ENCODE data around the gene SLC9A3.
"Not testable (repeated sequence)": the region's sequence is repeated elsewhere in the genome, so short reads cannot be mapped to it uniquely, and the experiment has no call there.

The SLC9A3 gene

DNA sequence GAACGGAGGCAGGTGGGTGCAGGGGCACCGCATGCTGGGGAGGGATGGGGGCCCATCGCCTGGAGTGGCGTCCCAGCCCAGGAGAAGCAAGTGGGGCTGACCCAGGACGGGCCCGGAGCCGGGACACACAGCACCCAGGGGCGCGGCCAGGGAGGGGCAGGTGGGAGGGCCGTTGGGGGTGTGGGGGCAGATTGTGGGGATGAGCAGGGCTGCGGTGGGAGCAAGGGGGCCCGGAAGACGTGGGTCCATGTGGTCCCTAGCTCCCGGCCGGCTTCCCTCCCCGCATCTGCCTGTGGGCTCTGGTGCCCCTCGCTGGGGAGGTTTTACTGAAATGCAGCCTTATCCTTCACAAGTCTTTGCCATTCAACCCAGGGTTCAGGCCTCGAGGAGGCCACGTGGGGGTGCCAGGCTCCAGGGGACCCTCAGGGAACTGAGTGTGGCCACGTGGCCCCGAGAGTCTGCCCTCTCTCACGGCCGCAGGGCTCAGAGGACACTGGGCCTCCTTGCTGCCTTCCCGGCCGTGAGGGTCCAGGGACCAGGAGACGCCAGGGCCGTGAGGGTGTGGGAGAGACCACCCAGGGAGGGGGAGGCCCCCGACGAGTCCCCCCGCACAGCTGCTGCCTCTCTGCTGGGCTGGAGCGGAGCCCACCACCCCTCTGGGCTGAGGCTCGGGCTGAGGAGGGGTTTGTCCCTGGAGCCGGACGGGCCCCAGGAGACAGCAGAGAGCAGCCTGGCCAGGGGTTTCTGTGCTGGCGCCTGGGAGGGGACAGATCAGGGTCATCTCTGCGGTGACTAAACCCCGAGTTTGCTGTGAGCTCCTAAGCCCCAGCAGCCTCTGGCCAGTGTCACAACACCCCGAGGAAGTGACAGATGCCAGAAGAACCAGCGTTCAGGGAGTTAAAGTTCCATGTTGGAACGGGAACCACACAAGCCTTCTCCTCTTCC is 35.2 kb downstream of the SLC9A3 start:
- no peak for DNase-seq (ENCODE audit: low read depth)

DNA sequence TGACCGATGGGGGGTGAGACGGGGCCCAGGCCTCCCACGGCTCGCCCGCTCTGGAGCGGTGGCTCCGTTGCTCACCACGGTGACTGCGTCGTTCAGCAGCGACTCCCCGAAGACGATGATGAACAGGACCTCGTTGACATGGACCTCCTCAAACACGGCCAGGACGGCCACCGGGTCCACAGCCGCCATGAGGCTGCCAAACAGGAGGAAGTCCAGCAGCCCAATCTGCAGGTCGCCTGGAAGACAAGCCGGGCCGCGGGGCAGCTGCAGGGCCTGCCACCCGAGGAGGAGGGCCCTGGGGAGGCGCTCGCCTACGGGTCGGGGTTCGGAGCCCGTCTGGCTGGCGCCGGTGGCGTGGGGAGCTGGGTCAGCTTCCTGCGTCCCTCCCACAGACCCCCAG is 36.0 kb downstream of the SLC9A3 start:
- DNase-seq (ENCODE audit: low read depth), result no peak

DNA sequence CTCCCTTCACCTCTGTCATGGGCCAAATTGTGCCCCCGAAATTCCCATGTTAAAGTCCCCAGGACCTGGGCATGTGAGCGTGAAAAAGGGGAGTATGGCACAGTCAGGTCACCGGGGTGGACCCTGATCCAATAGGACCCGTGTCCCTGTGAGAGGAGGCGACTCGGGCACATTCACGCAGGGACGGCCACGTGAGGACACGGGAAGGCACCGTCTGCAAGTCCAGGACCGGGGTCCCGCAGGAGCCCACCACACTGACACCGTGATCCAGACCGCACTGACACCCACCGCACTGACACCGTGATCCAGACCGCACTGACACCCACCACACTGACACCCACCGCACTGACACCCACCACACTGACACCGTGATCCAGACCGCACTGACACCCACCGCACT is 37.7 kb downstream of the SLC9A3 start:
- DNase-seq (ENCODE audit: low read depth), result not testable (repeated sequence)

DNA sequence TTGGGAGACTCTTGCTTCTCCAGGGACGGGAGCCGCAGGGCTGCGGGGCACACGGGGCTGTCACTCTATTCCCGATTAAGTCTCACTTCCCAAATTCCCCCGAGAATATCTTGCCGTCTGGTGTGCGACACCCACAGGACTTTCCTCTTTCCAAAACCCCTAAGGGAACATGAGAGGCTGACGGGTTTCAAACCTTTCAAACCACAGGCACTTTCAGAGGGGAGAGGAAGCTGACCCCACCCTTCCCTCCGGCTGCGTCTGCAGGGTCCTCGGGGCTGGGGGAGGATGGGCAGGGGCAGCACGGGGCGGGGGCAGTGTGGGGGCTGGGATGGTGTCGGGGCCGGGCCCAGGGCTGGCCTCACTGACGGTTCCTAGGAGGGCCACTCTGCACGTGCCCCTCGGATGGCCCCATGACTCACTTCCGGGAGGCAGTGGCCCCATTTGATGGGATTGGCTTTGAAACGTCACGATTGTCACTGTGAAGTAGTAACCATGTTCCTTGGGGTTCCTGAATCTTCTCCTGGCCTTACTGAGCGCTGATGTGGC is 38.2 kb downstream of the SLC9A3 start:
- no peak for DNase-seq (ENCODE audit: low read depth)

DNA sequence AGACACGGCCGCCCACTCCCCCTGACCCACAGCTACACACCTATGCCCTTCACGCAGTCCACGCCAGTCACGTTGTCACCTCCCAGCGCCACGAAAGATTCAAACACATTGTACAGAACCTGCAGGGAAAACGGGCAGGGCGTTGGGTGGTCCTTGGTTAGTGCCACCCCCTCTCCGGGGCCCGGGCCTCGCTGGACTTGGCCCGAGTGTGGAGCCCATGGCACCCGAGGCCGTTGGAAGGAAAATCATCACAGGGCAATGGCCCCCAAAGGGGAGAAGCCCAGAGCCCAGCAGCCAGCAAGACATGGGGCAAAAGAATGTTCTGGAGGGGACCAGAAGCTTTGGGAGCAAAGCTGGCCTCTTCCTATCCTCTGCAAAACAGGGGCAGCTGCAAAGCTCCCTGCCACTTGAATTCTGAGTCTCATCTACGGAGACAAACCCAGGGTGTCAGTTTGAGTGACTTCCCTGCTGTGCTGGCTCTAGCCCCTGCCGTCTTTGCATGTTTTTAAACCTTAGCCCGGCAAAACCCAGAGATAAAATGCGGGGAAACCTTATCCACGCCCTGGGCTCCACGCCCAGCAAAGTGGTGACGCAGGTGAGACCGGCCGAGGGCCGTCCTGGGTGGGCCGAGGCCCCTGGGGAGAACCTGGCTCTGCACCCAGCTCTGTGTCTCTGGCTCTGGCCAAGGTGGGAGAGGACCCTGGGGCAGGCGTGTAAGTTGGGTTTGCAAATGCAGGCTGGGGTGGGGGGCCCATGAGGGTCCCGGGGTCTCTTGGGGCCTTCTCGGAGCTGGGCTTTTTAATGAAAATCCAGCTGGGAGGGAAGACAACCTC is 38.9 kb downstream of the SLC9A3 start:
- DNase-seq (ENCODE audit: low read depth), result no peak

DNA sequence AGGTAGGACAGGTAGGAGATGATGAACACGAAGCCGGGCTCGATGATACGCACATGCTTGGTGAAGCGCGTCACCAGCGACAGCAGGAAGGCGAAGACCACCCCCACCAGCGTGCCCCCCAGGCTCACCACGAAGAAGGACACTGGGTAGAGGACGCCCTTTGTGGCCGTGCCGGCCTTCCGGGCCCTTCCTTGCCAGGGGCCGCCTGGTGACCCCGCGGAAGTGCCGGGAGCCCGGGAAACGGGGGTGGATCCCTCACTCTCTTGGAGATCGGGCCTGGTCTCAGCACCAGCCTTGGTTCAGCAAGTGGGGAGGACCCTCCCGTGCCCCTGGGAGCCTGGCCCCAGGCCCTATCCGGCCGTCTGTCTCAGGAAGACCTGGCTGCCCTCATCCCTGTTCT is 39.7 kb downstream of the SLC9A3 start:
- no peak for DNase-seq (ENCODE audit: low read depth)

DNA sequence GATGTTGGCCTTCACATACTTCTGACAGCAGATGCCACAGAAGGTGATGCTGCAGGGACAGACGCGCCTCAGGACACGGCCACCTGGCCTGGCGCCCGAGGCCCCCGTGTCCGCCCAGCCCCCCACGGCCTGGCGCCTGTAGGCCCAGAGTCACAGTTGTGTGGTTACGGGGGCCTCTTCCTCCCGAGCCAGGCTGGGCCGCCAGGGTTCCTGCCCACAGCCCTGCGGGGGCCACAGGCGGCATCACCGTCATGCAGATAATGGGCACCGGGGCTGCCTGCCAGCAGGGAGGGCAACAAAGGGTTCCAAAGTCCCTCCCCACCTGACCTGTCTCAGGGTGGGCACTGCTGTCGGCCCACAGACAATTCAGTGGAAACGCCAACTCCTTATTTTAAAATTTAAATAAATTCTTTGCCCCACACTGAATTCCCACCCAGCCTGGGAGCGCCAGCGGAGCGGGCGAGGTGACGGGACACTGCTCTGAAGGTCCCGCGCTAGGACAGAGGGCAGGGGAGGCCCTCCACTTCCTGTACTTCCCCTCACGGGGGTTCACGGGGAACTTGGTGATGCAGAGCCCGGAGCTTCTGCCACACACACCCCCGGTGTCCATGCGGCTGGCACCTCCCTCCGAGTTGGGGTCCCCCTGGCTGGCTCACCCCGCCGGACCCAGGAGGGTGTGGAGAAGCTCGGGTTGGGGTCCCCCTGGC is 40.7 kb downstream of the SLC9A3 start:
- DNase-seq (ENCODE audit: low read depth), result no peak

DNA sequence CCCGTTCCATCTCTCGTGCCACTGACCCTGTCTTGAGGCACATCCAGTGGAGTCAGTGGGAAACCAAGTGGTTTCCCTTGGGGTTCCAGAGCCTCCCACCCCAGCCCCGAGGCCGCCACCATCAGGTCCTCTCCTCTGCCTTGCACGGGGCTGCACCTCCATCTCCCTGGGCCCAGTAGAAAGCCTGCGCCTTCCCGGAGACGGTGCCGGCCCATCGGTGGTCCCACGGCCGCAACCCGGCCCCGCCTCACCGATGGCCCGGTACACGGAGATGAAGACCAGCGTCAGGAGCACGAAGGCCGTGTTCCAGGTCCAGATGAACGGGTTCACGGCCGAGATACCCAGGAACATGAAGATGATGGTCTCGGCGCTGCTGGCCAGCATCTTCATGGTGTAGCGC is 41.2 kb downstream of the SLC9A3 start:
- no peak for DNase-seq (ENCODE audit: low read depth)

DNA sequence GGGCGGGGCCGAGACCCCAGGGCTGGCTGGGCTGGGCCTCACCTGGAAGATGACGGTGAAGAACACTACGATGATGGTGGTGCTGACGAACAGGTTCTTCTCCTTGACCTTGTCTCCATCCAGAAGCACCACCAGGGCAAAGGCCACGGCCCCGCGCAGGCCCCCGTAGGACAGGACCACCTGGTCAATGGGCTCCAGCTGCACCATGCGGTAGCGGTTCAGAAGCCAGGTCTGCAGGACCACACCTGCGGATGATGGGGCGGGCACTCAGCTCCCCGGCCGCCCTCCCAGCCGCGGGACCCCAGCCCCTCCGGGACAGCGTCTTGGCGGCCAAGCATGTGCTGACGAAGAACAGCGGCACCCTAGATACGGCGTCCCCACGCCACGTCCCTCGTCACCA is 41.7 kb downstream of the SLC9A3 start:
- no peak for DNase-seq (ENCODE audit: low read depth)

DNA sequence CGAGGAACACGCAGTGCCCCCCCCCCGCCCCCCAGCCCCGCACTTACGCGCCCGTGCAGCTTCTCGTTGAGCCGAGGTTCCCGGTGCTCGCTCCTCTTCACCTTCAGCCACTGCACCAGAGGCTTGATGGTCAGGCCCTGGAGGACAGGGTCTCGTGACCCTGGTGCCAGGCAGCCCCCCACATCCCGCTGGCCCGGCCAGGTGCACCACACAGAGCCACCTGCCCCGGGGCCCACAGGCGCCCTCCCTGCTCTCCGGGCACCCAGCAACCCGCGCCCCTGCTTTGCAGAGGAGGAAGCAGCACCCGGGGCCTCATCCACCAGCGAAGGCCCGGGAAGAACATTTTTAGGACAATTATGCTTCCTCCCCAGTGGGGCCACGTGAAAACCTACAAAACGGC is 42.2 kb downstream of the SLC9A3 start:
- no peak for DNase-seq (ENCODE audit: low read depth)

DNA sequence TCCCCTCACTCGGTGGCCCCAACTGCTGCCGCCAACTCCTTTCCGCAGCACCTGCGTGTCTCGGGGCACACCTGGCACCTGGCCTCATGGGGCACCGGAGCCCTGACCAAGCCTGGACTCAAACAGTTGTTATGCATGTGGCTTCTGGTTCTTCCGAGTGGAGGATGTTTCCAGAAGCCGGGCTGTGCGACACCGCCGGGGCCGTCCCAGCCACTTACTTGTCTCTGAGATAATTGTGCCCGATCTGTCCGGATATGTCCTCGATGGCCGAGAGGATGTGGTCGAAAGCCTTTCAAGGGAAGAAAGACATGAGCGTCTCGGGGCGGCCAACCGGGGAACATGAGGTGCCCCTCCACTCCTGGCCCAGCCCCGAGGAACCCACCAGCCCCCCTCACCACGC is 42.9 kb downstream of the SLC9A3 start:
- DNase-seq (ENCODE audit: low read depth), result no peak

DNA sequence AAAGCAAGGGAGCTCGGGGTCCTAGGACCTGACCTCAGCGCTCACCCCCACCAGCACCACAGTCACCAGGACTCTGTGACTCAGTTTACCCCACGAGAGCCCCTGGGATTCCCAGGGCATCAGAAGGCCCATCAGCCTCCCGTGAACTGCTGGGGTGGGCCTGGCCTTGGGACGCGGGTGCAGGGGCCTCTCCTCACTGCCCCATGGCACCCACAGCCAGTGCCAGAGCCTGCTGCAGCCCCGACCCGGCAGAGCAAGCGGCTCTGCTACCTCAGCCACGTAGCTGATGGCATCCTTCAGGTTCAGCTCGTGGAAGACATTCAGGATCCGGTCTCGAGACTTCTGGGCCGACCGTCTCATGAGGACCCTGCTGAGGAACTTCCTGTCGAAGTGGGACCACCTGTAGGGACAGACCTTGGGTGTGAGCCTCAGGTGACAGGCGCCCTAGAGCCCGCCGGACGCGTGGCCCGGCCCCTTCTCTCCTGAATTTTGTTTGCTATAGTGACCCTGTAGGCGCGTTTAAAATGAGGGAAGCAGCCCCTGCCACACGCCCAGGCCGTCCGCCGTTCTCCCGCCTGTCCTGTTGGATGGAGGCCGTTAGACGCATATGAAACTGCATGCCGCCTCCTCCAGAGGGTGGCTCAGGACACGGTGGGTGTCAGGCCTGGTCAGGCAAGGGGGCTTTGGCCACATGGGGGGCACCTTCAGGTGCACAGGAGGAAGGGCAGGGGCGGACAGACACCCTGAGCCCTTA is 44.5 kb downstream of the SLC9A3 start:
- DNase-seq (ENCODE audit: low read depth), result no peak

DNA sequence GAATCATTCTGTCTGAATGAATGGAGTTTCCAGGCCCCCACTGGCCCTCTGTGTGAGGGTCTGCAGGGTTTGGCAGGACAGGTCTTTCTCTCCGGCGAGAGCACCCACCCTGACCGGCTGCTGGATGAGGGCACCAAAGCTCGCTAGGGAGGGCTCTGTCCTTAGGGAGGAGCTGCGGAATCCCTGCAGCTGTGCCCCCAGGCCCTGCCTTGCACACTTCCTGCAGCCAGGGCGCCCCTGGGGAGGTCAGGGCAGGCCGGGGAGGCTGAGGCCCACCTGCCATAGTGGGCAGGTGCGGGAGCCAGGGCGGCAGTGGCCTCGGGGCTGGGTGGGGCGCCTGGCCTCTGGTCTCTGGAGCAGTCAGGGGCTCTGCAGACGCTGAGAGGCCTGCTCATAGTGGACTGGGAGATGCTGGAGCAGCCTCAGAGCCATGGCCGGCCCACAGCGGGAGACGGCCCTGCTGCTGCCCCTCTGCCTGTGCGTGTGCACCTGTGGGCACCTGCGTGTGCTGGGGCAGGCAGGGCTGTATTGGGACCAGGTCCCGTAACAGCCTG is 45.2 kb downstream of the SLC9A3 start:
- DNase-seq (ENCODE audit: low read depth), result no peak

DNA sequence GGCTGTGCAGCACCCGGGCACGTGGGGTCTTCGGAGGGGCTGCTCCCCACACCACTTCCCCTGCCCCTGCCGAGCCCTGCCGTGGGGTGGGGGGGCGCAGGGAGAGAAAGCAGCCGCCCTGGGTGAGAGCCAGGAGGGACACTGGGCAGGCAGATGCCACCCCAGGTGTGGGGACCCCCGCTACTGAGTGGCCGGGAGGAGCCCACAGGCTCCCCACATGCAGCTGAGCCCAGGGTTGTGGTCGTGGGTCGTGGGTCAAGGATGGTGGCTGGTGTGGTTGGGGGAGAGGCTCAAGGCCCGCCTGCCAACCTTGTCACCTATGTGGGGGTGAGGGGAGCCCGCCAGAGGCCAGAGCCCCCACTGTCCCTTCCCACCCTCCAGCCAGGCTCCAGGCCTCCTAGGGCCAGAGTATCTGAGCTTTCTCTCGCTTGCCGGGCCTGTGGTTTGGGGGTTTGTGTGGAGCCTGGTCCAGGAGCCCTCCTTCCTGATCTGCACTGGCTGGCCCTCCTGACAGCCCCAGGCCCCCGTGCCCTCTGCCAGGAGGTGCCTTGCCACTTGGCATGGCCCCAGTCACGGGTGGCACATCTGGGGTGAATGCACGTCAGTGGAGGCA is 45.8 kb downstream of the SLC9A3 start:
- DNase-seq (ENCODE audit: low read depth), result no peak

DNA sequence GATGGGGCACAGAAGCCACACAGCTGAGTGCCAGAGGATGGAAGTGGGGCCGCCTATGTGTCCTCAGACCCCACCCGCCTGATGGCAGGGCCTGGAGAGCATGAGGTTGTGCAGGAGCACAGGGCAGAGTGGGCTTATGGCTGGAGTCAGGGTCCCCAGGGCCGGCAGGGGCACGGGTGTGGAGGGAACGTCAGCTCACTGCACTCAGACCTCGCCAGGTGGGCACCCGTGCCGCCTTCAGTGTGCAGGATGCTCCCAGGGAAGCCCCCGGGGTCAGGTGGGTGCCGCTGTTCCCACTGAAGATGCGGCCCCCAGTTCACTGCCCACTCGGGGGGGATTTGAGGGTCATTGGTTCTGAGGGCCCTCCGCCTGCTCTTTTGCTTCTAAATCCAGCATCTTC is 46.4 kb downstream of the SLC9A3 start:
- DNase-seq (ENCODE audit: low read depth), result no peak

DNA sequence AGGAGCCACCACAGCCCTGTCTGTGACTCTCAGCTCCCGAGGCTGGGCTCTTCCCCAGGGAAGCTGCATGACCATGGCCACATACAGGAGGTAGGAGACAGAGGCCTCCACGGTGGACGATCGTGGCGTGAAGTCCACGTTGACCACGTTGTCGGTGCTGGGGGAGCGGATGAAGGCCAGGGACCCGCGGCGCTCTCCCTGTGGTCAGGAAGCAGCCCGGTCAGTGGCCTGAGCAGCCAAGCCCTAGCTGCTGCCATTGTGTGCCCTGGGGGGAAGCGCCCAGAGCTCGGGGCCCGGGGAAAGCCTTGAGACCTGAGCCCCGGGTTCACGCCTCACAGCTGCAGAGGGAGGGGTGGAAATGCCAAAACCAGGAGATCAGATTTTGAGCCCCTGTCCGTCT is 47.0 kb downstream of the SLC9A3 start:
- no peak for DNase-seq (ENCODE audit: low read depth)

DNA sequence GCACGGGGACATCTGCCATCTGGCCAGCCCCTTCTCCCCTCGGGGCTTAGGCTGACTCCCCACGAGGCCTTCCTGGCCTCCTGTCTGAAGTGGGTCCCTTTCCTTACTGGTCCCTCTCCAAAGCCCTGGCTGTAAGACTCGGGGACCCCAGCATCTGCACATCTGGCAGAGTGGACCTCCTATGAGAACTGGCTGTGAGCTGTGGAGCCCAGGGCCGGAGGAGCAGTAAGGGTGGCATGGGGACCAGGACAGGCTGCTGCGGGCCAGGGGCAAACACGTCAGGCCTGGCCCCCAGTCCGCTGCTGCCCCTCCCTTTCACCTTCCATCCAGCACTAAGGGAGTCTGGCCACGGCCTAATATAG is 47.5 kb downstream of the SLC9A3 start:
- DNase-seq (ENCODE audit: low read depth), result no peak

DNA sequence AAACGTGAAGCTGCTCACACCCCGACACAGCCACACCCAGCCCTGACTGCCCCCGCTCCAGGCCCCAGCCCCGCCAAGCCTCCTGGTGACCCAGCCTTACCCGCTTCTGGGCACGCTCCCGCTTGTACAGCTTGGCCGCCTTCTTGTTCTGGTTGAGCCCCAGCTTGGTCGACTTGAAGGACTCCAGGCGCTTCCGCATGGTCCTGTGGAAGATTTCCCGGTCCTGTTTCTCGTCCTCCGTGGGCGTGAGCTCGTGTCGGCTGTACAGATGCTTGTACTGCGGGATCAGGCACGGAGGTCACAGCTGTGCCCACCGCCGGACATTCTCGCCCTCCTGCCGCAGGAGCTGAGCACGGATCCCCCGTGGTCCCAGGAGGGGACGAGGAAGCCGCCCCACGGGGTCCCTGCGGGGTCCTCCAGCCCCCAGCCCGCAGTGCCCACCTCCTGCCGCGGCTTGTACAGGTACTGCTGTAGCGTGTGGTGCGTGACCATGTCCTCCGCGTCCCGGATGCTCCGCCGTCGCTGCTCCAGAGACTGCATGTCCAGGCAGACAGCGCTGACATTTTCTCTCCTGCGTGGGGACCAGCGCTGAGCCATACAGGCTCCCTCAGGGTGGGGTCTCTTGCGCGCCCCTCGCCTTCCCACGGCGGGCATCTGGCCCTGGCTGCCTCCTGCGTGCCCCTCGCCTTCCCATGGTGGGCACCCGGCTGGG is 48.0 kb downstream of the SLC9A3 start:
- no peak for DNase-seq (ENCODE audit: low read depth)

DNA sequence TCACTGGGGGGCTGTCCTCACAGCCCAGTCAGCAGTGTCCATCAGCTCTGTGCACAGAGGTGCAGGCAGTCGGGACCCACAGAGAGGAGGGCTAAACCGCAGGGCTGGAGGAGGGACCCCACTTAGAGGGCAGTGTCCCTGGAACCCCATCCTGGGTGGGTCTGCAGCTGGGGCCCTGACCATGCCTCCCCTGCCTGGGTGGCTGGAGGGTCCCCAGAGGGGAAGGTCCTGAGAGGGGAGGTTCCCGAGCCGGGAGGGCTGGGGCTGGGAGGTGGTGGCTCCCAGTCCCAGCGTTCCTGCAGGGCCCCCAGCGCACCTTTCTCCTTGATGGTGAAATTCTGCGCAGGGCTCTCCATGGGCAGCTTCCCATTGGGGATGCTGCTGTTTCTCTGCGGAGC is 48.5 kb downstream of the SLC9A3 start:
- DNase-seq (ENCODE audit: low read depth), result no peak

Measured in stromal cell of bone marrow (primary cell).